Esophagus muscularis mucosa (tissue), 3 donors: ENCODE results near the gene PCNX3.

ENCODE experiments used
- POLR2A ChIP-seq: fragments of 450-650 bp; IDR thresholded peaks from one replicate; pipeline ENCODE4 v1.6.1; 2017; ENCODE audit warnings: antibody characterized with exemption, moderate library complexity, mild to moderate bottlenecking, low read depth
- TF ChIP-seq, protein P1 (sequence below), 3 experiments: fragments of 200-600 bp in 2 of 3; fragments of 450-650 bp in 1 of 3; sonication (generic) in 2 of 3; IDR thresholded peaks; one replicate each; pipeline ENCODE4 v1.5.1; 2017 to 2019; ENCODE audit warnings: antibody characterized with exemption in 3 of 3, mild to moderate bottlenecking in 2 of 3, moderate library complexity in 1 of 3

GRCh38 chr11:65578667-65579066 lies 36.9 kb upstream of the PCNX3 start:
- TF ChIP-seq, protein P1, sequence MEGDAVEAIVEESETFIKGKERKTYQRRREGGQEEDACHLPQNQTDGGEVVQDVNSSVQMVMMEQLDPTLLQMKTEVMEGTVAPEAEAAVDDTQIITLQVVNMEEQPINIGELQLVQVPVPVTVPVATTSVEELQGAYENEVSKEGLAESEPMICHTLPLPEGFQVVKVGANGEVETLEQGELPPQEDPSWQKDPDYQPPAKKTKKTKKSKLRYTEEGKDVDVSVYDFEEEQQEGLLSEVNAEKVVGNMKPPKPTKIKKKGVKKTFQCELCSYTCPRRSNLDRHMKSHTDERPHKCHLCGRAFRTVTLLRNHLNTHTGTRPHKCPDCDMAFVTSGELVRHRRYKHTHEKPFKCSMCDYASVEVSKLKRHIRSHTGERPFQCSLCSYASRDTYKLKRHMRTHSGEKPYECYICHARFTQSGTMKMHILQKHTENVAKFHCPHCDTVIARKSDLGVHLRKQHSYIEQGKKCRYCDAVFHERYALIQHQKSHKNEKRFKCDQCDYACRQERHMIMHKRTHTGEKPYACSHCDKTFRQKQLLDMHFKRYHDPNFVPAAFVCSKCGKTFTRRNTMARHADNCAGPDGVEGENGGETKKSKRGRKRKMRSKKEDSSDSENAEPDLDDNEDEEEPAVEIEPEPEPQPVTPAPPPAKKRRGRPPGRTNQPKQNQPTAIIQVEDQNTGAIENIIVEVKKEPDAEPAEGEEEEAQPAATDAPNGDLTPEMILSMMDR (IDR thresholded peaks at IDR 0.05): no peak
- TF ChIP-seq POLR2A: no peak
